Esophagus squamous epithelium (tissue), 5 donors: Measurements from ENCODE around the gene ABCF1. TPM values are rescaled to one million over a fixed set of nuclear protein-coding genes. Genes with fewer than 3 reads are reported as not detected.

Experiments
- DNase-seq: peaks from one replicate; lab custom pipeline; 2025; lab: John Stamatoyannopoulos, UW
- H3K27ac ChIP-seq, 4 donors: fragments of 200-600 bp; sonication (generic); one replicate each; pipeline ENCODE4 v1.5.1; 2016 to 2019; ENCODE audit warnings: mild to moderate bottlenecking in 1 of 4
- H3K27me3 ChIP-seq, 4 donors: fragments of 200-600 bp; sonication (generic); 1 replicate in 3 of 4; 2 replicates in 1 of 4; pipeline versions ENCODE4 v1.5.1 to v1.6.0; 2017 to 2021; ENCODE audit warnings: antibody characterized with exemption in 1 of 4
- H3K36me3 ChIP-seq, 3 donors: fragments of 200-600 bp; sonication (generic); one replicate each; pipeline ENCODE4 v1.5.1; 2016 to 2019
- H3K4me1 ChIP-seq, 3 donors: fragments of 200-600 bp; sonication (generic); one replicate each; pipeline ENCODE4 v1.5.1; 2017 to 2019
- H3K4me3 ChIP-seq, 4 donors: fragments of 200-600 bp; sonication (generic); 1 replicate in 3 of 4; 2 replicates in 1 of 4; pipeline ENCODE4 v1.5.1; 2016 to 2019; ENCODE audit warnings: mild to moderate bottlenecking in 2 of 4, moderate library complexity in 1 of 4
- H3K9me3 ChIP-seq, 3 donors: fragments of 200-600 bp; sonication (generic); one replicate each; pipeline ENCODE4 v1.5.1; 2016 to 2019
- POLR2A ChIP-seq, 4 donors: fragments of 450-650 bp; IDR thresholded peaks; one replicate each; pipeline ENCODE4 v1.6.1; 2017; ENCODE audit warnings: antibody characterized with exemption in 4 of 4, mild to moderate bottlenecking in 4 of 4, moderate library complexity in 3 of 4
- WGBS, 2 donors: methylation state at CpG; one replicate each; pipeline ENCODE4 v1.1.5; 2018; 5-methylcytosine and 5-hydroxymethylcytosine counted together
- intact Hi-C: fragments of 100-400 bp; cut with DNase I; formaldehyde crosslinking; loops from one replicate; pipeline ENCODE4 v1.15.0; 2022
- total RNA-seq, 4 donors: library from RNA; depleted of rRNA; stranded (reverse); fragments of >200 nt; gene quantifications; one replicate each; pipeline ENCODE4 v1.1.0, GENCODE V29; 2016
- TF ChIP-seq, protein P1 (sequence below), 6 experiments: fragments of 450-650 bp in 4 of 6; fragments of 200-600 bp in 2 of 6; sonication (generic) in 2 of 6; IDR thresholded peaks; one replicate each; pipeline ENCODE4 v1.5.1; 2016 to 2019; ENCODE audit warnings: antibody characterized with exemption in 6 of 6, mild to moderate bottlenecking in 4 of 6, moderate library complexity in 4 of 6
- donor health status: DM: yes; HTN: yes; CAD: no.

ABCF1 gene
- total RNA-seq, 4 donors from 2014 or later, result 31.0 to 42.3 (median 36.0) TPM

DNA sequence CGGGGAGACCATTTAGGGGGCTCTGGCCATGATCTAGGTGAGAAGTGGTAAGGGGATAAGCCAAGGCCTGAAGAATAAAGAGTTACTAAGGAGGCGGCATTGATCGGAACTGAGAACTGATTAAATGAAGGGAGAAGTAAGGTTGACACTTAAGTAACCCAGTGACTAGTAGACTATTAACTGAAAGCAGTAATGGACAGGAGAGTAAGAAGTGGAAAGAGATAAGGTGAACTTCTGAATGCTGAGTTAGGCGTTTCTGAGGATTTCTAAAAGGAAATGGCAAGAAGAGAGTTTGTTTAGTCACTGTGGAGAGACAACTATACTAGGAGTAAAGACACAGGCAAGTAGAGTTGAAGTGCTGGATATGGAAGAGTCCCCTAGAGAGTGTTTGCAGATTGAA lies 1.9 kb downstream of the ABCF1 start:
- intact Hi-C loops, result no loop called here
- H3K4me1 ChIP-seq, result peaks cover 18 to 66% (median 24%) of the 10 kb centered on the region in 3 donors
- peak overlapping the region in 1 of 4 donors; percentile 95 for H3K27ac ChIP-seq
- 55 to 57% methylated on average over 4 of the region's 4 CpGs for WGBS, 2 donors
- peaks cover 5 to 28% (median 8%) of the 10 kb centered on the region in 3 donors for H3K36me3 ChIP-seq
- no peak overlapping the region for H3K4me3 ChIP-seq
- no peak for TF ChIP-seq POLR2A (IDR thresholded peaks at IDR 0.05)
- TF ChIP-seq, protein P1, sequence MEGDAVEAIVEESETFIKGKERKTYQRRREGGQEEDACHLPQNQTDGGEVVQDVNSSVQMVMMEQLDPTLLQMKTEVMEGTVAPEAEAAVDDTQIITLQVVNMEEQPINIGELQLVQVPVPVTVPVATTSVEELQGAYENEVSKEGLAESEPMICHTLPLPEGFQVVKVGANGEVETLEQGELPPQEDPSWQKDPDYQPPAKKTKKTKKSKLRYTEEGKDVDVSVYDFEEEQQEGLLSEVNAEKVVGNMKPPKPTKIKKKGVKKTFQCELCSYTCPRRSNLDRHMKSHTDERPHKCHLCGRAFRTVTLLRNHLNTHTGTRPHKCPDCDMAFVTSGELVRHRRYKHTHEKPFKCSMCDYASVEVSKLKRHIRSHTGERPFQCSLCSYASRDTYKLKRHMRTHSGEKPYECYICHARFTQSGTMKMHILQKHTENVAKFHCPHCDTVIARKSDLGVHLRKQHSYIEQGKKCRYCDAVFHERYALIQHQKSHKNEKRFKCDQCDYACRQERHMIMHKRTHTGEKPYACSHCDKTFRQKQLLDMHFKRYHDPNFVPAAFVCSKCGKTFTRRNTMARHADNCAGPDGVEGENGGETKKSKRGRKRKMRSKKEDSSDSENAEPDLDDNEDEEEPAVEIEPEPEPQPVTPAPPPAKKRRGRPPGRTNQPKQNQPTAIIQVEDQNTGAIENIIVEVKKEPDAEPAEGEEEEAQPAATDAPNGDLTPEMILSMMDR (IDR thresholded peaks at IDR 0.05), result no peak
- no peak for DNase-seq
- H3K27me3 ChIP-seq, result no peaks in the 10 kb centered on the region
- no peaks in the 10 kb centered on the region for H3K9me3 ChIP-seq

DNA sequence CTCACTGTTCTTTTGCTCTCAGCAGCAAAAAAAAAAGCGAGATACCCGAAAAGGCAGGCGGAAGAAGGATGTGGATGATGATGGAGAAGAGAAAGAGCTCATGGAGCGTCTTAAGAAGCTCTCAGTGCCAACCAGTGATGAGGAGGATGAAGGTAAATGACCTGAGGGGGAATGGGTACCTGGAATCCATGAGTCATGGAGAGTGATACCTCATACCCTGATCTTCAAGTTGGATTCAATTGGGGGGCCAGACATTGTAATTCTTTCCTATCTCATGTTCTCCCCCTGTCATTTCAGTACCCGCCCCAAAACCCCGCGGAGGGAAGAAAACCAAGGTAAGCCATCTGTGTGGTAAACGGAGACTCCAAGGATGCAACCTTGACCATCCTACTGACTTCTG lies 6.8 kb downstream of the ABCF1 start:
- Histone ChIP-seq H3K36me3 (peaks cover 32 to 77% (median 52%) of the 10 kb centered on the region in 3 donors), H3K4me3 (no peak overlapping the region)

DNA sequence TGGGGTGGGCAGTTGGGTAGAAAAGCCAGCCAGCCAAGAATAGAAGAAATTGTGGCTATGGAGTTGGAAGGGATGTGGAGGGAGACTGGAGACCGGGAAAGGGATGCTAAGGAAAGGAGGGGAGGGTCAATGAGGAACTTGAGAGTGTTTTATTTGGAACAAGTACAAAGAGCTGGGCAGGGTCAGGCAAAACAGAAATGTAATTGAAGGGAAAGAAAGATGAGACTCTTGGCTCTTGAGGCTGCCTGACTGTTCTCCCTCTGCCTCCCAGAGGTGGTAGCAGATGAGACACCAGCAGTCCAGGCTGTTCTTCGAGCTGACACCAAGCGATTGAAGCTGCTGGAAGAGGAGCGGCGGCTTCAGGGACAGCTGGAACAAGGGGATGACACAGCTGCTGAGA lies 12.7 kb downstream of the ABCF1 start:
- Histone ChIP-seq H3K27ac (no peak overlapping the region), H3K4me3 (no peak overlapping the region), H3K9me3 (no peaks in the 10 kb centered on the region), H3K36me3 (peaks cover 56 to 100% (median 84%) of the 10 kb centered on the region in 3 donors), H3K27me3 (no peaks in the 10 kb centered on the region), H3K4me1 (peaks cover 0 to 2% (median 0%) of the 10 kb centered on the region in 3 donors)
- 84 to 89% methylated on average over 5 of the region's 5 CpGs for WGBS, 2 donors
- intact Hi-C loops, result no loop called here
- no peak for DNase-seq
- TF ChIP-seq, protein P1 (IDR thresholded peaks at IDR 0.05), result no peak
- TF ChIP-seq POLR2A (IDR thresholded peaks at IDR 0.05), result no peak

More for the DNA sequence above, 6.8 kb downstream of the ABCF1 start:
- 85 to 95% methylated on average over 5 to 8 of the region's 8 CpGs for WGBS, 2 donors
- no peak overlapping the region for H3K27ac ChIP-seq
- TF ChIP-seq POLR2A (IDR thresholded peaks at IDR 0.05), result no peak
- TF ChIP-seq, protein P1 (IDR thresholded peaks at IDR 0.05), result no peak
- no peaks in the 10 kb centered on the region for H3K9me3 ChIP-seq
- DNase-seq, result no peak
- peaks cover 5 to 28% (median 7%) of the 10 kb centered on the region in 3 donors for H3K4me1 ChIP-seq
- no peaks in the 10 kb centered on the region for H3K27me3 ChIP-seq
- intact Hi-C loops, result no loop called here

DNA sequence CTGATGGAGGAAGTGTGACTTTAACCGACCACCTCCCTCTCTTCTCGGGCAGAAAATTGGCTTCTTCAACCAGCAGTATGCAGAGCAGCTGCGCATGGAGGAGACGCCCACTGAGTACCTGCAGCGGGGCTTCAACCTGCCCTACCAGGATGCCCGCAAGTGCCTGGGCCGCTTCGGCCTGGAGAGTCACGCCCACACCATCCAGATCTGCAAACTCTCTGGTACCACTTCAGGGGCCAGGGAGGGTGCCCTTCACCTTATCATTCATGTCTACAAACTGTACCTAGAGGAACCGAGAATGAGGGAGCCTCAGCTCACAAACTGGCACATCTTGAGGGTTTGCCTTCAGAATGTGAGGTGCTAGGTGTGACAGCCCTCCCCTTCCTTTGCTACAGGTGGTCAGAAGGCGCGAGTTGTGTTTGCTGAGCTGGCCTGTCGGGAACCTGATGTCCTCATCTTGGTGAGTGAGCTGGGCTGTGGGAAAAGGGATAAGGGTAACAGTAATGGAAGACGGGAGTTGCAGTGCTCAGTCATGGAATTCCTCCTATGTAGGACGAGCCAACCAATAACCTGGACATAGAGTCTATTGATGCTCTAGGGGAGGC lies 18.6 kb downstream of the ABCF1 start:
- H3K27ac ChIP-seq, result peak overlapping the region; percentile 80 to 85 (median 83)
- no peak for TF ChIP-seq POLR2A (IDR thresholded peaks at IDR 0.05)
- TF ChIP-seq, protein P1 (IDR thresholded peaks at IDR 0.05), result no peak
- H3K27me3 ChIP-seq, result no peaks in the 10 kb centered on the region
- no peak overlapping the region for H3K4me3 ChIP-seq
- H3K4me1 ChIP-seq, result peaks cover 19 to 41% (median 19%) of the 10 kb centered on the region in 3 donors
- peaks cover 28 to 100% (median 54%) of the 10 kb centered on the region in 3 donors for H3K36me3 ChIP-seq
- 77 to 84% methylated on average over 12 to 14 of the region's 15 CpGs for WGBS, 2 donors
- intact Hi-C loops, result loop anchor here (10.0 kb wide), 1 partner anchor 45 kb away; no protein-coding TSS in a partner anchor
- no peaks in the 10 kb centered on the region for H3K9me3 ChIP-seq
- DNase-seq, result no peak

DNA sequence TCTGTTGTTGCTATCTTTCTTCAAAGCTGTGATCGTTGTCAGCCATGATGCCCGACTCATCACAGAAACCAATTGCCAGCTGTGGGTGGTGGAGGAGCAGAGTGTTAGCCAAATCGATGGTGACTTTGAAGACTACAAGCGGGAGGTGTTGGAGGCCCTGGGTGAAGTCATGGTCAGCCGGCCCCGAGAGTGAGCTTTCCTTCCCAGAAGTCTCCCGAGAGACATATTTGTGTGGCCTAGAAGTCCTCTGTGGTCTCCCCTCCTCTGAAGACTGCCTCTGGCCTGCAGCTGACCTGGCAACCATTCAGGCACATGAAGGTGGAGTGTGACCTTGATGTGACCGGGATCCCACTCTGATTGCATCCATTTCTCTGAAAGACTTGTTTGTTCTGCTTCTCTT lies 19.3 kb downstream of the ABCF1 start:
- 43% methylated on average over 8 of the region's 8 CpGs; no CpG with 5 or more reads in 1 of the 2 donors for WGBS, 2 donors
- Histone ChIP-seq H3K9me3 (no peaks in the 10 kb centered on the region), H3K4me3 (no peak overlapping the region), H3K27ac (peak overlapping the region; percentile 80 to 85 (median 83)), H3K36me3 (peaks cover 21 to 97% (median 48%) of the 10 kb centered on the region in 3 donors), H3K4me1 (peaks cover 19 to 47% (median 19%) of the 10 kb centered on the region in 3 donors), H3K27me3 (no peaks in the 10 kb centered on the region)
- no peak for DNase-seq
- intact Hi-C loops, result loop anchor here (10.0 kb wide), 1 partner anchor 46 kb away; no protein-coding TSS in a partner anchor
- no peak for TF ChIP-seq POLR2A (IDR thresholded peaks at IDR 0.05)
- TF ChIP-seq, protein P1 (IDR thresholded peaks at IDR 0.05), result no peak
